Measurements from ENCODE around the gene OTUD6A.

DNA sequence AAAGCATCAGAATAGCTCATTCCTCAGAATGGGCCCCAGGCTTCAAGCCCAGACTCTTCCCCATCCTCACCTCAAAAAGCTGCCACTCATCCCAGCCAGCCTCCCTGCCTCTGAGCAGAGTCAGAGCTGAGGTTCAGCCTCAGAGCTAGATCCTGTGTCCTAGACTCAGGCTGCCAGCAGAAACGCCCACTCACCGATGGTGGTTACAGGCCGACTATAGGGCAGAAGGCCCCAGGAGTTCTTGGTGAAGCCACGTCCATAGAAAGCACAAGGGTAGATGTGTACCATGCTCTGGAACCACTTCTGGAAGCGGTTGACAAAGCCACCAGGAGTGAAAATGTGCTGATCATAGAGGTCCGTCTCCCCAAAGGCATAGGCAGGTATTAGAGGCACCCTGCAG, 20.3 kb upstream of the OTUD6A start:
- TF ChIP-seq, protein P1, sequence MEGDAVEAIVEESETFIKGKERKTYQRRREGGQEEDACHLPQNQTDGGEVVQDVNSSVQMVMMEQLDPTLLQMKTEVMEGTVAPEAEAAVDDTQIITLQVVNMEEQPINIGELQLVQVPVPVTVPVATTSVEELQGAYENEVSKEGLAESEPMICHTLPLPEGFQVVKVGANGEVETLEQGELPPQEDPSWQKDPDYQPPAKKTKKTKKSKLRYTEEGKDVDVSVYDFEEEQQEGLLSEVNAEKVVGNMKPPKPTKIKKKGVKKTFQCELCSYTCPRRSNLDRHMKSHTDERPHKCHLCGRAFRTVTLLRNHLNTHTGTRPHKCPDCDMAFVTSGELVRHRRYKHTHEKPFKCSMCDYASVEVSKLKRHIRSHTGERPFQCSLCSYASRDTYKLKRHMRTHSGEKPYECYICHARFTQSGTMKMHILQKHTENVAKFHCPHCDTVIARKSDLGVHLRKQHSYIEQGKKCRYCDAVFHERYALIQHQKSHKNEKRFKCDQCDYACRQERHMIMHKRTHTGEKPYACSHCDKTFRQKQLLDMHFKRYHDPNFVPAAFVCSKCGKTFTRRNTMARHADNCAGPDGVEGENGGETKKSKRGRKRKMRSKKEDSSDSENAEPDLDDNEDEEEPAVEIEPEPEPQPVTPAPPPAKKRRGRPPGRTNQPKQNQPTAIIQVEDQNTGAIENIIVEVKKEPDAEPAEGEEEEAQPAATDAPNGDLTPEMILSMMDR (IDR thresholded peaks at IDR 0.05), result no peak
- TF ChIP-seq POLR2A (IDR thresholded peaks at IDR 0.05), result no peak

Measured in uterus (tissue), 2 donors.